GM23338 (cell line): Measurements from ENCODE around the gene TTBK1. TPM values are rescaled to one million over a fixed set of nuclear protein-coding genes. Genes with fewer than 3 reads are reported as not detected.

ENCODE experiments used
- ATAC-seq: fragments of 200-7000 bp; cut with Tn5 transposase; 3 replicates; pipeline ENCODE4 v1.9.1; 2020
- DNase-seq: peaks from one replicate; pipeline ENCODE4 v3.0.0-alpha.2; 2015; ENCODE audit warnings: low spot score
- H2AFZ ChIP-seq: fragments of 200-600 bp; sonication (generic); 2 replicates; pipeline ENCODE4 v1.8.0; 2016; ENCODE audit warnings: antibody characterized with exemption, mild to moderate bottlenecking, moderate library complexity
- H3F3A ChIP-seq: fragments of 200-600 bp; sonication (generic); replicated peaks from 2 replicates; pipeline ENCODE4 v1.8.0; 2017; ENCODE audit warnings: antibody characterized with exemption, mixed run types, low read depth
- H3K27ac ChIP-seq: fragments of 200-600 bp; sonication (generic); 2 replicates; pipeline ENCODE4 v1.6.1; 2016; ENCODE audit warnings: low read depth
- H3K27me3 ChIP-seq: fragments of 200-600 bp; sonication (generic); 2 replicates; pipeline ENCODE4 v1.8.0; 2016; ENCODE audit warnings: mild to moderate bottlenecking, mixed run types, moderate library complexity; ENCODE audit not compliant: insufficient read depth
- H3K36me3 ChIP-seq: fragments of 200-600 bp; sonication (generic); 2 replicates; pipeline ENCODE4 v1.8.0; 2016; ENCODE audit warnings: mild to moderate bottlenecking; ENCODE audit not compliant: insufficient read depth
- H3K4me1 ChIP-seq: fragments of 200-600 bp; sonication (generic); 2 replicates; pipeline ENCODE4 v1.8.0; 2016; ENCODE audit warnings: mild to moderate bottlenecking, moderate library complexity; ENCODE audit not compliant: insufficient read depth
- H3K4me2 ChIP-seq: fragments of 200-600 bp; sonication (generic); 2 replicates; pipeline ENCODE4 v1.7.1; 2017; ENCODE audit warnings: mixed run types
- H3K4me3 ChIP-seq: fragments of 200-600 bp; sonication (generic); 2 replicates; pipeline ENCODE4 v1.6.1; 2016; ENCODE audit warnings: mixed run types
- H3K79me2 ChIP-seq: fragments of 200-600 bp; sonication (generic); replicated peaks from 2 replicates; pipeline ENCODE4 v1.8.0; 2017; ENCODE audit warnings: mild to moderate bottlenecking; ENCODE audit not compliant: insufficient read depth
- H3K9me2 ChIP-seq: fragments of 200-600 bp; sonication (generic); 2 replicates; pipeline ENCODE4 v1.8.0; 2017; ENCODE audit not compliant: insufficient read depth
- H4K20me1 ChIP-seq: fragments of 200-600 bp; sonication (generic); replicated peaks from 2 replicates; pipeline ENCODE4 v1.8.0; 2017; ENCODE audit warnings: mild to moderate bottlenecking; ENCODE audit not compliant: insufficient read depth
- H3K27ac Mint-ChIP-seq: 2 replicates; pipeline ENCODE4 v1.8.0; 2020; ENCODE audit warnings: inconsistent platforms, mild to moderate bottlenecking, moderate library complexity, mixed read lengths
- H3K27me3 Mint-ChIP-seq: 3 replicates; pipeline ENCODE4 v1.8.0; 2022; ENCODE audit warnings: low read depth, mild to moderate bottlenecking, moderate library complexity, mixed read lengths, inconsistent platforms; ENCODE audit not compliant: insufficient read depth, poor library complexity
- H3K36me3 Mint-ChIP-seq: 3 replicates; pipeline ENCODE4 v1.8.0; 2021; ENCODE audit warnings: low read depth, mild to moderate bottlenecking, inconsistent platforms, moderate library complexity, mixed read lengths
- H3K4me1 Mint-ChIP-seq: 3 replicates; pipeline ENCODE4 v1.8.0; 2020; ENCODE audit warnings: mild to moderate bottlenecking, inconsistent platforms, mixed read lengths
- H3K4me3 Mint-ChIP-seq: 3 replicates; pipeline ENCODE4 v1.8.0; 2021; ENCODE audit warnings: moderate library complexity, mild to moderate bottlenecking, inconsistent platforms, mixed read lengths
- H3K9me3 Mint-ChIP-seq: 3 replicates; pipeline ENCODE4 v1.8.0; 2020; ENCODE audit warnings: moderate library complexity, mild to moderate bottlenecking, inconsistent platforms, mixed read lengths
- EZH2phosphoT487 ChIP-seq: fragments of 200-600 bp; sonication (generic); IDR thresholded peaks from one replicate; pipeline ENCODE4 v1.8.1; 2018; ENCODE audit warnings: antibody characterized with exemption; ENCODE audit not compliant: unreplicated experiment
- STAT1 ChIP-seq: IDR thresholded peaks from one replicate; pipeline ENCODE4 v1.6.1; 2016; ENCODE audit warnings: antibody characterized with exemption; ENCODE audit not compliant: unreplicated experiment
- ZNF114 ChIP-seq: fragments of 250-450 bp; sonication (Bioruptor Pico); IDR thresholded peaks from 2 replicates; pipeline ENCODE4 v1.5.0; 2020; ENCODE audit warnings: mild to moderate bottlenecking, moderate library complexity
- ZNF462 ChIP-seq: fragments of 250-450 bp; sonication (Bioruptor Pico); IDR thresholded peaks from 2 replicates; pipeline ENCODE4 v1.5.0; 2020; ENCODE audit warnings: mild to moderate bottlenecking, moderate library complexity
- polyA plus RNA-seq: library from polyadenylated mRNA; unstranded; fragments of >200 nt; fragmentation: Nextera tagmentation; extraction: Ambion mirVana; gene quantifications from 2 replicates; pipeline ENCODE4 v1.2.1, GENCODE V29; 2016
- total RNA-seq: library from RNA; depleted of rRNA; stranded (reverse); fragments of >200 nt; shearing (Covaris generic); gene quantifications from 2 replicates; pipeline ENCODE4 v1.2.3, GENCODE V29; 2014

The TTBK1 gene
- total and polyA plus RNA-seq, 2 experiments from 2014 or later: 0.29 to 1.1 TPM

- H3K9me2 ChIP-seq: no peaks in the 10 kb centered on the region
- peaks cover 11% of the 10 kb centered on the region; the same call in 1 of the 3 replicates for H3K36me3 Mint-ChIP-seq
- H3K27me3 Mint-ChIP-seq: peaks cover 10% of the 10 kb centered on the region
- H3K27ac Mint-ChIP-seq: no peak overlapping the region
- H3K79me2 ChIP-seq: no peaks in the 10 kb centered on the region
- no peak overlapping the region for H2AFZ ChIP-seq
- H3K4me3 ChIP-seq: no peak overlapping the region
- H3K4me2 ChIP-seq: no peak overlapping the region
- peaks cover 23% of the 10 kb centered on the region for H3K4me1 Mint-ChIP-seq
- H3K36me3 ChIP-seq: no peaks in the 10 kb centered on the region
- H4K20me1 ChIP-seq: no peaks in the 10 kb centered on the region
- DNase-seq (no peak), ATAC-seq (no peak)
- no peaks in the 10 kb centered on the region for H3K9me3 Mint-ChIP-seq
- no peaks in the 10 kb centered on the region for H3K27me3 ChIP-seq
- H3K27ac ChIP-seq: no peak overlapping the region
- no peaks in the 10 kb centered on the region for H3F3A ChIP-seq
- TF ChIP-seq ZNF462 (CRISPR knock-in tag) (no peak), EZH2phosphoT487 (no peak), STAT1 (no peak), ZNF114 (CRISPR knock-in tag) (no peak)
- no peak overlapping the region for H3K4me3 Mint-ChIP-seq
- H3K4me1 ChIP-seq: peaks cover 21% of the 10 kb centered on the region; the same call in 1 of the 2 replicates
Observed at GRCh38 chr6:43304882-43305281, 61.6 kb downstream of the TTBK1 start.

- Mint-ChIP-seq H3K27ac (no peak overlapping the region), H3K9me3 (no peaks in the 10 kb centered on the region), H3K36me3 (peaks cover 11% of the 10 kb centered on the region; the same call in 1 of the 3 replicates), H3K4me3 (no peak overlapping the region), H3K4me1 (peaks cover 23% of the 10 kb centered on the region), H3K27me3 (peaks cover 10% of the 10 kb centered on the region)
- no peak for ATAC-seq
- no peak overlapping the region for H3K4me2 ChIP-seq
- no peak overlapping the region for H2AFZ ChIP-seq
- no peaks in the 10 kb centered on the region for H4K20me1 ChIP-seq
- no peaks in the 10 kb centered on the region for H3K9me2 ChIP-seq
- no peak overlapping the region for H3K27ac ChIP-seq
- H3F3A ChIP-seq: no peaks in the 10 kb centered on the region
- H3K79me2 ChIP-seq: no peaks in the 10 kb centered on the region
- H3K36me3 ChIP-seq: no peaks in the 10 kb centered on the region
- no peak for DNase-seq
- no peak for TF ChIP-seq ZNF114 (CRISPR knock-in tag)
- no peak overlapping the region for H3K4me3 ChIP-seq
- H3K4me1 ChIP-seq: peaks cover 21% of the 10 kb centered on the region; the same call in 1 of the 2 replicates
- H3K27me3 ChIP-seq: no peaks in the 10 kb centered on the region
Observed at GRCh38 chr6:43306086-43306485, 62.8 kb downstream of the TTBK1 start.
